GM23338 (cell line): ENCODE results near the gene OTOG. TPM values are rescaled to one million over a fixed set of nuclear protein-coding genes. Genes with fewer than 3 reads are reported as not detected.

Experiments used
- ATAC-seq: fragments of 200-7000 bp; cut with Tn5 transposase; 3 replicates; pipeline ENCODE4 v1.9.1; 2020
- DNase-seq: peaks from one replicate; pipeline ENCODE4 v3.0.0-alpha.2; 2015; ENCODE audit warnings: low spot score
- H2AFZ ChIP-seq: fragments of 200-600 bp; sonication (generic); 2 replicates; pipeline ENCODE4 v1.8.0; 2016; ENCODE audit warnings: antibody characterized with exemption, mild to moderate bottlenecking, moderate library complexity
- H3F3A ChIP-seq: fragments of 200-600 bp; sonication (generic); replicated peaks from 2 replicates; pipeline ENCODE4 v1.8.0; 2017; ENCODE audit warnings: antibody characterized with exemption, mixed run types, low read depth
- H3K27ac ChIP-seq: fragments of 200-600 bp; sonication (generic); 2 replicates; pipeline ENCODE4 v1.6.1; 2016; ENCODE audit warnings: low read depth
- H3K27me3 ChIP-seq: fragments of 200-600 bp; sonication (generic); 2 replicates; pipeline ENCODE4 v1.8.0; 2016; ENCODE audit warnings: mild to moderate bottlenecking, mixed run types, moderate library complexity; ENCODE audit not compliant: insufficient read depth
- H3K36me3 ChIP-seq: fragments of 200-600 bp; sonication (generic); 2 replicates; pipeline ENCODE4 v1.8.0; 2016; ENCODE audit warnings: mild to moderate bottlenecking; ENCODE audit not compliant: insufficient read depth
- H3K4me1 ChIP-seq: fragments of 200-600 bp; sonication (generic); 2 replicates; pipeline ENCODE4 v1.8.0; 2016; ENCODE audit warnings: mild to moderate bottlenecking, moderate library complexity; ENCODE audit not compliant: insufficient read depth
- H3K4me2 ChIP-seq: fragments of 200-600 bp; sonication (generic); 2 replicates; pipeline ENCODE4 v1.7.1; 2017; ENCODE audit warnings: mixed run types
- H3K4me3 ChIP-seq: fragments of 200-600 bp; sonication (generic); 2 replicates; pipeline ENCODE4 v1.6.1; 2016; ENCODE audit warnings: mixed run types
- H3K79me2 ChIP-seq: fragments of 200-600 bp; sonication (generic); replicated peaks from 2 replicates; pipeline ENCODE4 v1.8.0; 2017; ENCODE audit warnings: mild to moderate bottlenecking; ENCODE audit not compliant: insufficient read depth
- H3K9me2 ChIP-seq: fragments of 200-600 bp; sonication (generic); 2 replicates; pipeline ENCODE4 v1.8.0; 2017; ENCODE audit not compliant: insufficient read depth
- H4K20me1 ChIP-seq: fragments of 200-600 bp; sonication (generic); replicated peaks from 2 replicates; pipeline ENCODE4 v1.8.0; 2017; ENCODE audit warnings: mild to moderate bottlenecking; ENCODE audit not compliant: insufficient read depth
- H3K27ac Mint-ChIP-seq: 2 replicates; pipeline ENCODE4 v1.8.0; 2020; ENCODE audit warnings: inconsistent platforms, mild to moderate bottlenecking, moderate library complexity, mixed read lengths
- H3K27me3 Mint-ChIP-seq: 3 replicates; pipeline ENCODE4 v1.8.0; 2022; ENCODE audit warnings: low read depth, mild to moderate bottlenecking, moderate library complexity, mixed read lengths, inconsistent platforms; ENCODE audit not compliant: insufficient read depth, poor library complexity
- H3K36me3 Mint-ChIP-seq: 3 replicates; pipeline ENCODE4 v1.8.0; 2021; ENCODE audit warnings: low read depth, mild to moderate bottlenecking, inconsistent platforms, moderate library complexity, mixed read lengths
- H3K4me1 Mint-ChIP-seq: 3 replicates; pipeline ENCODE4 v1.8.0; 2020; ENCODE audit warnings: mild to moderate bottlenecking, inconsistent platforms, mixed read lengths
- H3K4me3 Mint-ChIP-seq: 3 replicates; pipeline ENCODE4 v1.8.0; 2021; ENCODE audit warnings: moderate library complexity, mild to moderate bottlenecking, inconsistent platforms, mixed read lengths
- H3K9me3 Mint-ChIP-seq: 3 replicates; pipeline ENCODE4 v1.8.0; 2020; ENCODE audit warnings: moderate library complexity, mild to moderate bottlenecking, inconsistent platforms, mixed read lengths
- CREB1 ChIP-seq: fragments of 250-450 bp; sonication (Bioruptor Pico); IDR thresholded peaks from 2 replicates; pipeline ENCODE4 v1.5.0; 2020; ENCODE audit warnings: low read depth, mild to moderate bottlenecking, moderate library complexity
- CTCF ChIP-seq, 2 experiments: fragments of 200-600 bp in 1 of 2; sonication (generic) in 1 of 2; conservative IDR thresholded peaks; 2 replicates each; pipeline versions ENCODE4 v1.5.1 to v1.6.1; 2016 to 2017; ENCODE audit warnings: antibody characterized with exemption in 2 of 2, low read depth in 2 of 2, mild to moderate bottlenecking in 2 of 2, moderate library complexity in 1 of 2
- ETS1 ChIP-seq: IDR thresholded peaks from 2 replicates; pipeline ENCODE4 v1.6.1; 2016; ENCODE audit warnings: antibody characterized with exemption
- EZH2 ChIP-seq: fragments of 200-600 bp; sonication (generic); IDR thresholded peaks from one replicate; pipeline ENCODE4 v1.8.0; 2017; ENCODE audit warnings: antibody characterized with exemption, mild to moderate bottlenecking, low read depth; ENCODE audit not compliant: unreplicated experiment
- EZH2phosphoT487 ChIP-seq: fragments of 200-600 bp; sonication (generic); IDR thresholded peaks from one replicate; pipeline ENCODE4 v1.8.1; 2018; ENCODE audit warnings: antibody characterized with exemption; ENCODE audit not compliant: unreplicated experiment
- NANOG ChIP-seq: IDR thresholded peaks from 2 replicates; pipeline ENCODE4 v1.6.1; 2016; ENCODE audit warnings: antibody characterized with exemption, borderline replicate concordance
- POLR2AphosphoS5 ChIP-seq: IDR thresholded peaks from 2 replicates; pipeline ENCODE4 v1.6.1; 2016; ENCODE audit warnings: antibody characterized with exemption, low read depth
- REST ChIP-seq: IDR thresholded peaks from one replicate; pipeline ENCODE4 v1.6.1; 2018; ENCODE audit warnings: antibody characterized with exemption; ENCODE audit not compliant: unreplicated experiment
- STAT1 ChIP-seq: IDR thresholded peaks from one replicate; pipeline ENCODE4 v1.6.1; 2016; ENCODE audit warnings: antibody characterized with exemption; ENCODE audit not compliant: unreplicated experiment
- ZNF114 ChIP-seq: fragments of 250-450 bp; sonication (Bioruptor Pico); IDR thresholded peaks from 2 replicates; pipeline ENCODE4 v1.5.0; 2020; ENCODE audit warnings: mild to moderate bottlenecking, moderate library complexity
- ZNF331 ChIP-seq: fragments of 250-450 bp; sonication (Bioruptor Pico); IDR thresholded peaks from 2 replicates; pipeline ENCODE4 v1.5.0; 2020; ENCODE audit warnings: low read depth, mild to moderate bottlenecking, moderate library complexity
- polyA plus RNA-seq: library from polyadenylated mRNA; unstranded; fragments of >200 nt; fragmentation: Nextera tagmentation; extraction: Ambion mirVana; gene quantifications from 2 replicates; pipeline ENCODE4 v1.2.1, GENCODE V29; 2016
- total RNA-seq: library from RNA; depleted of rRNA; stranded (reverse); fragments of >200 nt; shearing (Covaris generic); gene quantifications from 2 replicates; pipeline ENCODE4 v1.2.3, GENCODE V29; 2014

Gene OTOG
- total and polyA plus RNA-seq, 2 experiments from 2014 or later = 0.40 to 0.52 TPM

- TF ChIP-seq NANOG (no peak), CTCF (conservative IDR thresholded peaks at IDR 0.05; ENCODE audit: low read depth in 2 of 2) (no peak)
Observed at GRCh38 chr11:17506942-17507341, 40.1 kb upstream of the OTOG start (continued).

GRCh38 chr11:17507773-17508172 is 39.3 kb upstream of the OTOG start:
- Histone ChIP-seq H3K4me1 (no peaks in the 10 kb centered on the region), H3K9me2 (no peaks in the 10 kb centered on the region), H3K36me3 (no peaks in the 10 kb centered on the region), H3K4me2 (no peak overlapping the region), H3K27me3 (no peaks in the 10 kb centered on the region), H3F3A (no peaks in the 10 kb centered on the region), H3K4me3 (no peak overlapping the region), H3K79me2 (no peaks in the 10 kb centered on the region), H2AFZ (no peak overlapping the region), H3K27ac (no peak overlapping the region), H4K20me1 (no peaks in the 10 kb centered on the region)
- H3K4me1 Mint-ChIP-seq = peaks cover 10% of the 10 kb centered on the region
- H3K4me3 Mint-ChIP-seq = no peak overlapping the region
- H3K27me3 Mint-ChIP-seq = peaks cover 7% of the 10 kb centered on the region
- H3K9me3 Mint-ChIP-seq = no peaks in the 10 kb centered on the region
- no peaks in the 10 kb centered on the region; the same call in 2 of the 3 replicates for H3K36me3 Mint-ChIP-seq
- DNase-seq = no peak
- ATAC-seq = no peak
- H3K27ac Mint-ChIP-seq = no peak overlapping the region
- TF ChIP-seq POLR2AphosphoS5 (no peak), CREB1 (CRISPR knock-in tag) (no peak), EZH2phosphoT487 (no peak), CTCF (conservative IDR thresholded peaks at IDR 0.05; ENCODE audit: low read depth in 2 of 2) (no peak), ZNF331 (CRISPR knock-in tag) (no peak), NANOG (no peak), ZNF114 (no peak), ETS1 (no peak), STAT1 (no peak), REST (no peak), EZH2 (no peak)
